ENCODE measurements around the gene PPTC7. TPM values are rescaled to one million over a fixed set of nuclear protein-coding genes. Genes with fewer than 3 reads are reported as not detected.
A peak's percentile ranks its signal among the peaks of the same experiment; 100 is the strongest.

Gene PPTC7
- total and polyA plus RNA-seq, 7 donors: 16.1 to 30.3 (median 21.0) TPM

- TF ChIP-seq POLR2A (IDR thresholded peaks at IDR 0.05) (no peak), POLR2AphosphoS5 (IDR thresholded peaks at IDR 0.05) (no peak), CTCF (IDR thresholded peaks at IDR 0.05) (no peak), EP300 (IDR thresholded peaks at IDR 0.05) (no peak)
- H3K9me3 ChIP-seq: no peaks in the 10 kb centered on the region
- H3K27me3 ChIP-seq: no peaks in the 10 kb centered on the region
- WGBS, 2 donors: 76 to 91% methylated on average over 1 of the region's 1 CpG
- intact Hi-C loops (cut with DNase I): loop anchor here (5.0 to 10.0 kb wide), 3 partner anchors 51 to 381 kb away; partner anchors contain the start of genes ARPC3 and PPTC7
- no peak overlapping the region for H3K4me3 ChIP-seq
- H3K36me3 ChIP-seq: no peaks in the 10 kb centered on the region
- peaks cover 0 to 35% (median 22%) of the 10 kb centered on the region in 4 donors for H3K4me1 ChIP-seq
- no peak for DNase-seq
- H3K27ac ChIP-seq: no peak overlapping the region
Observed at GRCh38 chr12:110503432-110503831, 79.7 kb downstream of the PPTC7 start.

GRCh38 chr12:110501752-110502738 is 81.1 kb downstream of the PPTC7 start, which contains the start of the genes RAD9B and VPS29:
TSS of gene RAD9B (plus strand) at chr12:110502331. CDS start at chr12:110502338, 7 bp downstream.
TSS of gene VPS29 (minus strand) at chr12:110502111. CDS start at chr12:110502051, 60 bp downstream.
- DNase-seq: peak; percentile 99
- Histone ChIP-seq H3K4me3 (peak within 1 kb of the TSS; percentile 88 to 99 (median 98)), H3K27ac (peak within 1 kb of the TSS; percentile 92 to 96 (median 96)), H3K27me3 (no peaks in the 10 kb centered on the region), H3K36me3 (no peaks in the 10 kb centered on the region), H3K9me3 (no peaks in the 10 kb centered on the region), H3K4me1 (peaks cover 0 to 43% (median 27%) of the 10 kb centered on the region in 4 donors)
- TF ChIP-seq POLR2AphosphoS5 (IDR thresholded peaks at IDR 0.05): peak; percentile 95 to 99 (median 98)
- peak; percentile 91 to 92 for TF ChIP-seq POLR2A (IDR thresholded peaks at IDR 0.05)
- TF ChIP-seq CTCF (IDR thresholded peaks at IDR 0.05): no peak
- peak in 1 of 4 donors; percentile 84 for TF ChIP-seq EP300 (IDR thresholded peaks at IDR 0.05)
- intact Hi-C loops (cut with DNase I): loop anchor here (1.0 to 10.0 kb wide), 4 partner anchors 34 to 383 kb away; partner anchors contain the start of genes ARPC3, FAM216A, GPN3 and PPTC7
- WGBS, 2 donors: 7 to 9% methylated on average over 61 of the region's 61 CpGs

GRCh38 chr12:110501399-110501751 is 81.7 kb downstream of the PPTC7 start:
- H3K27ac ChIP-seq: peak overlapping the region; percentile 92 to 96 (median 96)
- H3K36me3 ChIP-seq: peaks cover 0 to 2% (median 0%) of the 10 kb centered on the region in 4 donors
- no peaks in the 10 kb centered on the region for H3K9me3 ChIP-seq
- peak overlapping the region; percentile 88 to 99 (median 98) for H3K4me3 ChIP-seq
- 0% methylated on average over 17 of the region's 17 CpGs for WGBS, 2 donors
- intact Hi-C loops (cut with DNase I): loop anchor here (1.0 to 10.0 kb wide), 4 partner anchors 33 to 383 kb away; partner anchors contain the start of genes ARPC3, FAM216A, GPN3 and PPTC7
- DNase-seq: no peak
- TF ChIP-seq POLR2AphosphoS5 (IDR thresholded peaks at IDR 0.05): no peak
- TF ChIP-seq CTCF (IDR thresholded peaks at IDR 0.05): no peak
- no peak for TF ChIP-seq EP300 (IDR thresholded peaks at IDR 0.05)
- TF ChIP-seq POLR2A (IDR thresholded peaks at IDR 0.05): no peak
- H3K4me1 ChIP-seq: peaks cover 0 to 43% (median 27%) of the 10 kb centered on the region in 4 donors
- H3K27me3 ChIP-seq: no peaks in the 10 kb centered on the region

- DNase-seq: no peak
- Histone ChIP-seq H3K36me3 (peaks cover 14 to 24% (median 16%) of the 10 kb centered on the region in 4 donors), H3K27ac (peak overlapping the region in 3 of 4 donors; percentile 19 to 52 (median 45)), H3K27me3 (no peaks in the 10 kb centered on the region), H3K4me1 (peaks cover 0 to 43% (median 27%) of the 10 kb centered on the region in 4 donors), H3K4me3 (no peak overlapping the region), H3K9me3 (no peaks in the 10 kb centered on the region)
- TF ChIP-seq POLR2A (IDR thresholded peaks at IDR 0.05) (no peak), EP300 (IDR thresholded peaks at IDR 0.05) (no peak), CTCF (IDR thresholded peaks at IDR 0.05) (no peak), POLR2AphosphoS5 (IDR thresholded peaks at IDR 0.05) (no peak)
- intact Hi-C loops (cut with DNase I): no loop called here
- 62 to 71% methylated on average over 4 of the region's 4 CpGs for WGBS, 2 donors
Observed at GRCh38 chr12:110498984-110499706, 84.0 kb downstream of the PPTC7 start.

All from sigmoid colon (tissue), 7 donors.